HepG2 (cell line): ENCODE data around the gene PLB1. TPM values are rescaled to one million over a fixed set of nuclear protein-coding genes. Genes with fewer than 3 reads are reported as not detected.

Experiments
- ATAC-seq: fragments of 200-7000 bp; cut with Tn5 transposase; 3 replicates; pipeline ENCODE4 v1.9.1; 2020; ENCODE audit warnings: mild to moderate bottlenecking, moderate library complexity
- BruUV-seq: library from RNA; stranded (reverse); fragments of 400-500 nt; replicated peaks from 2 replicates; lab custom pipeline; 2021; lab: Mats Ljungman, UMichigan
- CTCF ChIA-PET: fragments of 300-600 bp; formaldehyde crosslinking; extraction: SDS; loops from one replicate; lab custom pipeline; 2021; ENCODE audit warnings: low total read pairs, inconsistent platforms, low intra/inter-chr PET ratio; lab: Yijun Ruan, JAX
- POLR2A ChIA-PET: fragments of 350-600 bp; sonication (Branson Sonifier 250); formaldehyde crosslinking; loops from one replicate; lab custom pipeline; 2020; ENCODE audit warnings: antibody characterized with exemption, inconsistent platforms; lab: Yijun Ruan, JAX
- DNase-seq: peaks from one replicate; pipeline ENCODE4 v3.0.0-alpha.2; 2015; ENCODE audit warnings: low spot score
- FAIRE-seq: peaks from 3 replicates; lab custom pipeline; 2011; peaks lifted over from hg19 to GRCh38; lab: Jason Lieb, UNC
- H2AFZ ChIP-seq: one replicate; pipeline ENCODE4 v1.6.1; 2011; ENCODE audit warnings: low read length, inconsistent platforms
- H3K27ac ChIP-seq: fragments of 300-600 bp; 3 replicates; pipeline ENCODE4 v1.8.0; 2011; ENCODE audit warnings: mixed run types, mild to moderate bottlenecking, mixed read lengths, low read length, inconsistent platforms; ENCODE audit not compliant: insufficient read depth; ENCODE audit errors: extremely low read length
- H3K27me3 ChIP-seq, 2 experiments: fragments of 200-600 bp in 1 of 2; 2 replicates in 1 of 2; 3 replicates in 1 of 2; pipeline versions ENCODE4 v1.6.0 to v1.8.0; 2011; ENCODE audit warnings: low read length in 2 of 2, mild to moderate bottlenecking in 2 of 2, moderate library complexity in 2 of 2, inconsistent platforms in 1 of 2; ENCODE audit not compliant: insufficient read depth in 2 of 2, control insufficient read depth in 1 of 2
- H3K36me3 ChIP-seq, 2 experiments: fragments of 200-600 bp in 1 of 2; replicated peaks in 1 of 2; 2 replicates in 1 of 2; 3 replicates in 1 of 2; pipeline versions ENCODE4 v1.5.1 to v1.8.0; 2011; ENCODE audit warnings: low read length in 2 of 2, inconsistent platforms in 1 of 2; ENCODE audit not compliant: insufficient read depth in 2 of 2, control insufficient read depth in 1 of 2
- H3K4me1 ChIP-seq: 2 replicates; pipeline ENCODE4 v1.5.1; 2012; ENCODE audit warnings: low read length, inconsistent platforms; ENCODE audit not compliant: insufficient read depth
- H3K4me2 ChIP-seq: 2 replicates; pipeline ENCODE4 v1.6.0; 2011; ENCODE audit warnings: low read depth, low read length, inconsistent platforms
- H3K4me3 ChIP-seq, 3 experiments: fragments of 200-600 bp in 1 of 3; sonication (generic), shearing (Covaris generic) in 1 of 3; replicated peaks in 1 of 3; 2 replicates each; pipeline ENCODE4 v1.5.1; 2011 to 2016; ENCODE audit warnings: low read length in 3 of 3, inconsistent platforms in 2 of 3, low read depth in 2 of 3, mild to moderate bottlenecking in 2 of 3, control low read depth in 1 of 3, mixed read lengths in 1 of 3; ENCODE audit not compliant: insufficient read depth in 1 of 3
- H3K79me2 ChIP-seq: one replicate; pipeline ENCODE4 v1.6.1; 2011; ENCODE audit warnings: low read length, inconsistent platforms; ENCODE audit not compliant: insufficient read depth
- H3K9ac ChIP-seq: 2 replicates; pipeline ENCODE4 v1.6.0; 2011; ENCODE audit warnings: mild to moderate bottlenecking, low read depth, low read length, inconsistent platforms; ENCODE audit not compliant: insufficient read depth
- H3K9me3 ChIP-seq: 2 replicates; pipeline ENCODE4 v1.5.1; 2012; ENCODE audit warnings: mild to moderate bottlenecking, low read length
- H4K20me1 ChIP-seq: 2 replicates; pipeline ENCODE4 v1.6.0; 2011; ENCODE audit warnings: inconsistent platforms, mild to moderate bottlenecking, low read length, moderate library complexity; ENCODE audit not compliant: insufficient read depth
- CCAR2 ChIP-seq: fragments of 200-400 bp; formaldehyde crosslinking; optimal IDR thresholded peaks from 2 replicates; pipeline ENCODE3; 2018; ENCODE audit warnings: low read depth, mild to moderate bottlenecking, low read length, moderate library complexity
- CHD2 ChIP-seq: IDR thresholded peaks from 2 replicates; pipeline ENCODE4 v1.6.1; 2011; ENCODE audit warnings: low read depth, low read length, improper control_type of control experiment
- DRAP1 ChIP-seq: IDR thresholded peaks from 2 replicates; pipeline ENCODE4 v1.6.1; 2016; ENCODE audit warnings: missing genetic modification reagents, missing compliant biosample characterization
- DZIP1 ChIP-seq: sonication (generic); formaldehyde crosslinking; IDR thresholded peaks from 2 replicates; pipeline ENCODE4 v1.5.0; 2020; ENCODE audit warnings: mild to moderate bottlenecking, missing genetic modification reagents
- GPN1 ChIP-seq: sonication (generic); formaldehyde crosslinking; IDR thresholded peaks from 2 replicates; pipeline ENCODE4 v1.5.1; 2020; ENCODE audit warnings: missing genetic modification reagents, borderline replicate concordance
- SRY ChIP-seq: sonication (generic); formaldehyde crosslinking; IDR thresholded peaks from 2 replicates; pipeline ENCODE4 v1.8.0; 2022; ENCODE audit warnings: mild to moderate bottlenecking, missing genetic modification reagents
- TFDP1 ChIP-seq: IDR thresholded peaks from 2 replicates; pipeline ENCODE4 v1.6.1; 2016; ENCODE audit warnings: missing compliant biosample characterization, missing genetic modification reagents, borderline replicate concordance
- ZBTB26 ChIP-seq: IDR thresholded peaks from 2 replicates; pipeline ENCODE4 v1.6.1; 2016; ENCODE audit warnings: missing compliant biosample characterization, missing genetic modification reagents, borderline replicate concordance
- ZFP36 ChIP-seq: fragments of 150-350 bp; IDR thresholded peaks from 2 replicates; pipeline ENCODE4 v1.6.1; 2018; ENCODE audit warnings: borderline replicate concordance, low read length, low read depth; ENCODE audit not compliant: partially characterized antibody
- ZNF235 ChIP-seq: sonication (generic); formaldehyde crosslinking; IDR thresholded peaks from 2 replicates; pipeline ENCODE4 v1.8.1; 2023; ENCODE audit warnings: mild to moderate bottlenecking, missing genetic modification reagents, borderline replicate concordance
- ZNF275 ChIP-seq: sonication (generic); formaldehyde crosslinking; IDR thresholded peaks from 2 replicates; pipeline ENCODE4 v1.8.0; 2022; ENCODE audit warnings: missing genetic modification reagents, mild to moderate bottlenecking, inconsistent platforms, borderline replicate concordance
- WGBS: methylation state at CpG from one replicate; pipeline ENCODE4 v1.1.6; 2017; ENCODE audit warnings: low lambda C conversion rate; 5-methylcytosine and 5-hydroxymethylcytosine counted together
- in situ Hi-C: cut with HindIII; loops from 2 replicates; pipeline ENCODE4 v1.10.0; 2017; ENCODE audit warnings: low pct_unique_long_range_greater_than_20kb; ENCODE audit not compliant: extremely low pct_ligation_motif_present
- intact Hi-C: fragments of 100-400 bp; cut with micrococcal nuclease; formaldehyde crosslinking; loops from one replicate; pipeline ENCODE4 v1.10.0; 2022; ENCODE audit not compliant: unreplicated experiment
- polyA plus RNA-seq, 8 experiments: library from polyadenylated mRNA; depleted of rRNA in 3 of 8; stranded (reverse) in 7 of 8; unstranded in 1 of 8; fragments of >200 nt; fragmentation: Illumina TruSeq in 4 of 8; extraction: Trizol in 4 of 8; gene quantifications; 2 replicates each; pipeline versions ENCODE4 v1.2.1 to v1.2.3, GENCODE V29; 2011 to 2016; ENCODE audit warnings: low read depth in 4 of 8, missing spikeins in 1 of 8, mixed read lengths in 1 of 8; ENCODE audit not compliant: insufficient read depth in 1 of 8
- total RNA-seq, 5 experiments: library from RNA; depleted of rRNA; stranded (reverse); fragments of >200 nt; fragmentation: Illumina TruSeq; extraction: Trizol; gene quantifications; 2 replicates each; pipeline ENCODE4 v1.2.3, GENCODE V29; 2016; ENCODE audit warnings: low read depth in 1 of 5

PLB1 gene
- total and polyA plus RNA-seq, 2 of the 13 experiments (the other 11 are each of a cell fraction or from before 2014, with no cell fraction given), result 0.20 to 1.8 TPM

- Histone ChIP-seq H3K4me1 (peaks cover 7% of the 10 kb centered on the region), H3K79me2 (no peaks in the 10 kb centered on the region), H3K27ac (no peak overlapping the region), H3K9me3 (no peaks in the 10 kb centered on the region), H2AFZ (no peak overlapping the region)
- POLR2A ChIA-PET, result no interaction called here
- ATAC-seq, result no peak
- no peak for FAIRE-seq
- WGBS, result 30% methylated on average over 2 of the region's 2 CpGs
- TF ChIP-seq CHD2, result no peak
- TF ChIP-seq SRY (CRISPR knock-in tag), result no peak
- TF ChIP-seq TFDP1, result no peak
- TF ChIP-seq CCAR2, result no peak
- no peak for TF ChIP-seq ZFP36
- TF ChIP-seq GPN1 (CRISPR knock-in tag), result no peak
- no peak for TF ChIP-seq ZNF275 (CRISPR knock-in tag)
- no peak for TF ChIP-seq DZIP1 (CRISPR knock-in tag)
- TF ChIP-seq DRAP1 (CRISPR knock-in tag), result no peak
- TF ChIP-seq ZBTB26 (CRISPR knock-in tag), result no peak
- no peak for TF ChIP-seq ZNF235
- TF ChIP-seq, all 625 proteins: peak for 0
- intact Hi-C loops, result loop anchor here (5.0 to 10.0 kb wide), 2 partner anchors 54 to 863 kb away; no protein-coding TSS in a partner anchor
- Histone ChIP-seq H4K20me1 (no peaks in the 10 kb centered on the region), H3K9ac (no peak overlapping the region), H3K4me2 (no peak overlapping the region), H3K4me3 (no peak overlapping the region), H3K36me3 (no peaks in the 10 kb centered on the region), H3K27me3 (peaks cover 0 to 28% of the 10 kb centered on the region in 2 experiments; a peak in 4 of 5 replicates)
- CTCF ChIA-PET, result interaction anchor here (2.4 kb wide), 1 partner anchor 26 kb away, joined by 18 read pairs; no protein-coding TSS in a partner anchor
- BruUV-seq, result no TSS peak
- in situ Hi-C loops, result no loop called here
- DNase-seq, result no peak
These were observed 72.2 kb downstream of the PLB1 start for GRCh38 chr2:28568036-28568435.
